Measurements from ENCODE around the gene MUCL3. TPM values are rescaled to one million over a fixed set of nuclear protein-coding genes. Genes with fewer than 3 reads are reported as not detected.

MUCL3 gene
- total and polyA plus RNA-seq, 5 experiments from 2014 or later: not detected

- Mint-ChIP-seq H3K36me3 (no peaks in the 10 kb centered on the region), H3K9me3 (no peaks in the 10 kb centered on the region), H3K4me1 (no peaks in the 10 kb centered on the region), H3K4me3 (no peak overlapping the region), H3K27ac (no peak overlapping the region), H3K27me3 (peaks cover 9 to 22% (median 15%) of the 10 kb centered on the region in 5 donors)
- POLR2A ChIA-PET: interaction anchor here (1.0 kb wide), 1 partner anchor 16 kb away, joined by 3 read pairs; no protein-coding TSS in a partner anchor
- DNase-seq (no peak), ATAC-seq (no peak)
Measured at GRCh38 chr6:30974490-30975252, 33.9 kb downstream of the MUCL3 start.

GRCh38 chr6:30979141-30979540, 38.4 kb downstream of the MUCL3 start:
- Mint-ChIP-seq H3K36me3 (no peaks in the 10 kb centered on the region), H3K27me3 (peaks cover 15 to 39% (median 31%) of the 10 kb centered on the region in 5 donors), H3K4me1 (peaks cover 1 to 9% (median 3%) of the 10 kb centered on the region in 4 donors), H3K9me3 (no peaks in the 10 kb centered on the region), H3K4me3 (no peak overlapping the region), H3K27ac (no peak overlapping the region)
- DNase-seq (no peak), ATAC-seq (no peak)
- POLR2A ChIA-PET: no interaction called here

- Mint-ChIP-seq H3K27ac (no peak overlapping the region), H3K36me3 (no peaks in the 10 kb centered on the region), H3K27me3 (peaks cover 15 to 40% (median 31%) of the 10 kb centered on the region in 5 donors), H3K9me3 (no peaks in the 10 kb centered on the region), H3K4me1 (peaks cover 1 to 9% (median 3%) of the 10 kb centered on the region in 4 donors), H3K4me3 (no peak overlapping the region)
- DNase-seq (no peak), ATAC-seq (no peak)
- POLR2A ChIA-PET: no interaction called here
Measured at GRCh38 chr6:30979690-30980089, 38.9 kb downstream of the MUCL3 start.

- H3K4me1 Mint-ChIP-seq: peaks cover 1 to 9% (median 3%) of the 10 kb centered on the region in 4 donors
- H3K4me3 Mint-ChIP-seq: no peak overlapping the region
- POLR2A ChIA-PET: no interaction called here
- H3K9me3 Mint-ChIP-seq: no peaks in the 10 kb centered on the region
- no peaks in the 10 kb centered on the region for H3K36me3 Mint-ChIP-seq
- ATAC-seq: no peak
- no peak overlapping the region for H3K27ac Mint-ChIP-seq
- DNase-seq: no peak
- peaks cover 15 to 40% (median 35%) of the 10 kb centered on the region in 5 donors for H3K27me3 Mint-ChIP-seq
Measured at GRCh38 chr6:30981942-30982772, 41.4 kb downstream of the MUCL3 start.

GRCh38 chr6:30983439-30983838, 42.7 kb downstream of the MUCL3 start, which contains the start of gene MUC21:
TSS of gene MUC21 (plus strand) at chr6:30983718. CDS start at chr6:30983959, 241 bp downstream.
- H3K4me1 Mint-ChIP-seq: peaks cover 1 to 9% (median 5%) of the 10 kb centered on the region in 4 donors
- H3K9me3 Mint-ChIP-seq: no peaks in the 10 kb centered on the region
- peaks cover 12 to 35% (median 30%) of the 10 kb centered on the region in 5 donors for H3K27me3 Mint-ChIP-seq
- POLR2A ChIA-PET: no interaction called here
- H3K36me3 Mint-ChIP-seq: no peaks in the 10 kb centered on the region
- ATAC-seq (no peak), DNase-seq (no peak)
- H3K27ac Mint-ChIP-seq: no peak within 1 kb of the TSS
- no peak within 1 kb of the TSS for H3K4me3 Mint-ChIP-seq

- no peak for ATAC-seq
- H3K4me1 Mint-ChIP-seq: peaks cover 7 to 17% (median 11%) of the 10 kb centered on the region in 4 donors
- no peak overlapping the region for H3K4me3 Mint-ChIP-seq
- H3K36me3 Mint-ChIP-seq: no peaks in the 10 kb centered on the region
- H3K27me3 Mint-ChIP-seq: peaks cover 10 to 35% (median 27%) of the 10 kb centered on the region in 5 donors
- DNase-seq: no peak
- no peak overlapping the region for H3K27ac Mint-ChIP-seq
- POLR2A ChIA-PET: no interaction called here
- H3K9me3 Mint-ChIP-seq: no peaks in the 10 kb centered on the region
Measured at GRCh38 chr6:30985490-30985889, 44.7 kb downstream of the MUCL3 start.

GRCh38 chr6:30987304-30987703, 46.5 kb downstream of the MUCL3 start:
- ATAC-seq (no peak), DNase-seq (no peak)
- peaks cover 12 to 20% (median 17%) of the 10 kb centered on the region in 4 donors for H3K4me1 Mint-ChIP-seq
- peaks cover 10 to 27% (median 18%) of the 10 kb centered on the region in 5 donors for H3K27me3 Mint-ChIP-seq
- no peak overlapping the region for H3K4me3 Mint-ChIP-seq
- H3K27ac Mint-ChIP-seq: no peak overlapping the region
- POLR2A ChIA-PET: no interaction called here
- H3K36me3 Mint-ChIP-seq: no peaks in the 10 kb centered on the region
- H3K9me3 Mint-ChIP-seq: no peaks in the 10 kb centered on the region

- ATAC-seq: no peak
Measured at GRCh38 chr6:30988209-30988825, 47.5 kb downstream of the MUCL3 start.

GRCh38 chr6:30990422-30991086, 49.8 kb downstream of the MUCL3 start:
- ATAC-seq: peak; percentile 59 to 70
- peak in 3 of 10 donors; percentile 13 to 35 (median 23) for DNase-seq
- peak overlapping the region; percentile 70 to 83 (median 76) for H3K4me3 Mint-ChIP-seq
- H3K27me3 Mint-ChIP-seq: peaks cover 0 to 6% (median 2%) of the 10 kb centered on the region in 5 donors
- POLR2A ChIA-PET: interaction anchor here (0.8 kb wide), 1 partner anchor 15 kb away, joined by 3 read pairs; no protein-coding TSS in a partner anchor
- H3K36me3 Mint-ChIP-seq: peaks cover 0 to 2% (median 0%) of the 10 kb centered on the region in 3 donors
- H3K27ac Mint-ChIP-seq: peak overlapping the region; percentile 15 to 91 (median 77)
- peaks cover 11 to 15% (median 14%) of the 10 kb centered on the region in 4 donors for H3K4me1 Mint-ChIP-seq
- peaks cover 0 to 6% (median 0%) of the 10 kb centered on the region in 9 donors for H3K9me3 Mint-ChIP-seq

More at GRCh38 chr6:30988209-30988825, 47.5 kb downstream of the MUCL3 start:
- Mint-ChIP-seq H3K27ac (no peak overlapping the region), H3K27me3 (peaks cover 4 to 16% (median 9%) of the 10 kb centered on the region in 5 donors), H3K9me3 (no peaks in the 10 kb centered on the region), H3K4me3 (no peak overlapping the region), H3K4me1 (peaks cover 11 to 16% (median 15%) of the 10 kb centered on the region in 4 donors), H3K36me3 (no peaks in the 10 kb centered on the region)
- no peak for DNase-seq
- POLR2A ChIA-PET: no interaction called here

- ATAC-seq (no peak), DNase-seq (no peak)
- peaks cover 11 to 15% (median 14%) of the 10 kb centered on the region in 4 donors for H3K4me1 Mint-ChIP-seq
- peaks cover 0 to 6% (median 2%) of the 10 kb centered on the region in 5 donors for H3K27me3 Mint-ChIP-seq
- peak overlapping the region in 1 of 10 donors; percentile 19 for H3K27ac Mint-ChIP-seq
- no peak overlapping the region for H3K4me3 Mint-ChIP-seq
- peaks cover 0 to 2% (median 0%) of the 10 kb centered on the region in 3 donors for H3K36me3 Mint-ChIP-seq
- peaks cover 0 to 6% (median 0%) of the 10 kb centered on the region in 9 donors for H3K9me3 Mint-ChIP-seq
- POLR2A ChIA-PET: interaction anchor here (0.7 kb wide), 1 partner anchor 30 kb away, joined by 3 read pairs; no protein-coding TSS in a partner anchor
Measured at GRCh38 chr6:30991891-30992290, 51.1 kb downstream of the MUCL3 start.

- Mint-ChIP-seq H3K36me3 (peaks cover 0 to 2% (median 0%) of the 10 kb centered on the region in 3 donors), H3K4me1 (peaks cover 4 to 10% (median 6%) of the 10 kb centered on the region in 4 donors), H3K4me3 (no peak overlapping the region), H3K27ac (no peak overlapping the region), H3K9me3 (peaks cover 0 to 6% (median 0%) of the 10 kb centered on the region in 9 donors), H3K27me3 (peaks cover 0 to 7% (median 0%) of the 10 kb centered on the region in 5 donors)
- DNase-seq: no peak
- POLR2A ChIA-PET: no interaction called here
- no peak for ATAC-seq
Measured at GRCh38 chr6:30997301-30997700, 56.5 kb downstream of the MUCL3 start.

GRCh38 chr6:30998785-30999184, 58.0 kb downstream of the MUCL3 start:
- H3K27me3 Mint-ChIP-seq: peaks cover 0 to 7% (median 0%) of the 10 kb centered on the region in 5 donors
- H3K4me3 Mint-ChIP-seq: no peak overlapping the region
- POLR2A ChIA-PET: no interaction called here
- H3K9me3 Mint-ChIP-seq: peaks cover 0 to 5% (median 0%) of the 10 kb centered on the region in 9 donors
- peaks cover 4 to 10% (median 6%) of the 10 kb centered on the region in 4 donors for H3K4me1 Mint-ChIP-seq
- peaks cover 0 to 2% (median 0%) of the 10 kb centered on the region in 3 donors for H3K36me3 Mint-ChIP-seq
- no peak overlapping the region for H3K27ac Mint-ChIP-seq
- ATAC-seq: no peak
- DNase-seq: no peak

All from naive thymus-derived CD8-positive, alpha-beta T cell (primary cell).